Rectal smooth muscle tissue (tissue), 1 donor: ENCODE data around the gene IER5L.

Experiments used
- H3K27ac ChIP-seq: one replicate; pipeline ENCODE4 v1.7.0; 2013; ENCODE audit warnings: low read depth, low read length, inconsistent platforms
- H3K27me3 ChIP-seq: one replicate; pipeline ENCODE4 v1.7.0; 2013; ENCODE audit warnings: low read length; ENCODE audit not compliant: control insufficient read depth, insufficient read depth
- H3K36me3 ChIP-seq: one replicate; pipeline ENCODE4 v1.7.0; 2013; ENCODE audit warnings: low read length; ENCODE audit not compliant: control insufficient read depth, insufficient read depth
- H3K4me1 ChIP-seq: one replicate; pipeline ENCODE4 v1.7.0; 2013; ENCODE audit warnings: low read length; ENCODE audit not compliant: control insufficient read depth, insufficient read depth
- H3K4me3 ChIP-seq: one replicate; pipeline ENCODE4 v1.7.0; 2013; ENCODE audit warnings: low read length
- H3K9ac ChIP-seq: one replicate; pipeline ENCODE4 v1.7.0; 2013; ENCODE audit warnings: low read length

IER5L gene

GRCh38 chr9:129177791-129178567 lies at the start of gene IER5L:
TSS of gene IER5L (minus strand) at chr9:129178261. CDS start at chr9:129178052, 209 bp downstream.
- peak within 1 kb of the TSS; percentile 99 for H3K27ac ChIP-seq
- peaks cover 3% of the 10 kb centered on the region for H3K4me1 ChIP-seq
- peak within 1 kb of the TSS; percentile 49 for H3K9ac ChIP-seq
- H3K4me3 ChIP-seq, result peak within 1 kb of the TSS; percentile 85
- H3K27me3 ChIP-seq, result no peaks in the 10 kb centered on the region
- no peaks in the 10 kb centered on the region for H3K36me3 ChIP-seq

- Histone ChIP-seq H3K36me3 (no peaks in the 10 kb centered on the region), H3K4me1 (no peaks in the 10 kb centered on the region), H3K4me3 (no peak overlapping the region), H3K27me3 (no peaks in the 10 kb centered on the region), H3K27ac (no peak overlapping the region), H3K9ac (no peak overlapping the region)
Measured at GRCh38 chr9:129227843-129228189, 49.8 kb upstream of the IER5L start.

GRCh38 chr9:129225815-129226214 lies 47.8 kb upstream of the IER5L start:
- no peaks in the 10 kb centered on the region for H3K4me1 ChIP-seq

GRCh38 chr9:129225490-129225778 lies 47.4 kb upstream of the IER5L start:
- peak overlapping the region; percentile 68 for H3K27ac ChIP-seq
- no peak overlapping the region for H3K9ac ChIP-seq
- no peak overlapping the region for H3K4me3 ChIP-seq
- H3K4me1 ChIP-seq, result no peaks in the 10 kb centered on the region
- no peaks in the 10 kb centered on the region for H3K36me3 ChIP-seq
- H3K27me3 ChIP-seq, result no peaks in the 10 kb centered on the region

More at GRCh38 chr9:129225815-129226214, 47.8 kb upstream of the IER5L start:
- no peak overlapping the region for H3K9ac ChIP-seq
- no peaks in the 10 kb centered on the region for H3K36me3 ChIP-seq
- no peaks in the 10 kb centered on the region for H3K27me3 ChIP-seq
- H3K4me3 ChIP-seq, result no peak overlapping the region
- no peak overlapping the region for H3K27ac ChIP-seq

- no peaks in the 10 kb centered on the region for H3K27me3 ChIP-seq
Measured at GRCh38 chr9:129224618-129225489, 46.8 kb upstream of the IER5L start.

GRCh38 chr9:129223551-129224208 lies 45.6 kb upstream of the IER5L start:
- no peaks in the 10 kb centered on the region for H3K36me3 ChIP-seq
- no peaks in the 10 kb centered on the region for H3K4me1 ChIP-seq
- no peak overlapping the region for H3K9ac ChIP-seq
- H3K4me3 ChIP-seq, result no peak overlapping the region
- H3K27ac ChIP-seq, result no peak overlapping the region
- H3K27me3 ChIP-seq, result no peaks in the 10 kb centered on the region

More at GRCh38 chr9:129224618-129225489, 46.8 kb upstream of the IER5L start:
- peak overlapping the region; percentile 68 for H3K27ac ChIP-seq
- H3K36me3 ChIP-seq, result no peaks in the 10 kb centered on the region
- H3K9ac ChIP-seq, result no peak overlapping the region
- no peaks in the 10 kb centered on the region for H3K4me1 ChIP-seq
- no peak overlapping the region for H3K4me3 ChIP-seq

- no peaks in the 10 kb centered on the region for H3K4me1 ChIP-seq
- H3K9ac ChIP-seq, result no peak overlapping the region
- no peak overlapping the region for H3K27ac ChIP-seq
Measured at GRCh38 chr9:129222819-129223218, 44.8 kb upstream of the IER5L start.

GRCh38 chr9:129221979-129222635 lies 44.0 kb upstream of the IER5L start:
- H3K27ac ChIP-seq, result no peak overlapping the region
- no peaks in the 10 kb centered on the region for H3K4me1 ChIP-seq
- no peaks in the 10 kb centered on the region for H3K36me3 ChIP-seq

More at GRCh38 chr9:129222819-129223218, 44.8 kb upstream of the IER5L start:
- no peaks in the 10 kb centered on the region for H3K36me3 ChIP-seq
- no peaks in the 10 kb centered on the region for H3K27me3 ChIP-seq
- H3K4me3 ChIP-seq, result no peak overlapping the region

GRCh38 chr9:129221233-129221632 lies 43.2 kb upstream of the IER5L start:
- Histone ChIP-seq H3K4me3 (no peak overlapping the region), H3K4me1 (no peaks in the 10 kb centered on the region), H3K27me3 (no peaks in the 10 kb centered on the region), H3K9ac (no peak overlapping the region), H3K27ac (no peak overlapping the region), H3K36me3 (no peaks in the 10 kb centered on the region)

More at GRCh38 chr9:129221979-129222635, 44.0 kb upstream of the IER5L start:
- H3K27me3 ChIP-seq, result no peaks in the 10 kb centered on the region
- no peak overlapping the region for H3K9ac ChIP-seq
- H3K4me3 ChIP-seq, result no peak overlapping the region

GRCh38 chr9:129220771-129221170 lies 42.7 kb upstream of the IER5L start:
- no peak overlapping the region for H3K9ac ChIP-seq
- no peak overlapping the region for H3K4me3 ChIP-seq
- no peak overlapping the region for H3K27ac ChIP-seq
- no peaks in the 10 kb centered on the region for H3K4me1 ChIP-seq
- no peaks in the 10 kb centered on the region for H3K36me3 ChIP-seq
- no peaks in the 10 kb centered on the region for H3K27me3 ChIP-seq

GRCh38 chr9:129218918-129219317 lies 40.9 kb upstream of the IER5L start:
- Histone ChIP-seq H3K4me1 (no peaks in the 10 kb centered on the region), H3K36me3 (no peaks in the 10 kb centered on the region), H3K27me3 (no peaks in the 10 kb centered on the region), H3K9ac (no peak overlapping the region), H3K27ac (no peak overlapping the region), H3K4me3 (no peak overlapping the region)

- H3K4me1 ChIP-seq, result no peaks in the 10 kb centered on the region
- no peak overlapping the region for H3K4me3 ChIP-seq
- no peaks in the 10 kb centered on the region for H3K27me3 ChIP-seq
- H3K9ac ChIP-seq, result no peak overlapping the region
- H3K36me3 ChIP-seq, result no peaks in the 10 kb centered on the region
- no peak overlapping the region for H3K27ac ChIP-seq
Measured at GRCh38 chr9:129218272-129218625, 40.2 kb upstream of the IER5L start.
